Measurements from ENCODE around the gene CFDP1.

Gene CFDP1

DNA sequence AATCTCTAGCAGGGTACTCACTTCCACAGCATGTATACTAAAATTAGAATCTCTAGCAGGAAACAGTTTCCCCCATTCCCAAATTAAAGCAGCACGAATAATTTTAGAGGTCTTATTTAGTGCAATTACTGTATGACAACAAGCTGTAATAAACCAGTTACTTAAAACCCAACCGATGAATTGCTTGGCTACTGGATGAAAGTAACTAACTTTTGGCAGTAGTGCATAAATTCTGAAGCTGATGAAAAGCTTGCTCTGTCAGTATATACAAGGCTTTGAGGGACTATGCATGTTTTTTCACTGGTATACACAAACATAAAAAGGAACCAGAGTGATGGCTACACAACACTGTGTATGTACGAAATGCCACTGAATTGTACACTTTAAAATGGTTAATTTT is 89.4 kb downstream of the CFDP1 start:
- peaks cover 13% of the 10 kb centered on the region for H3K4me1 ChIP-seq (ENCODE audit: insufficient read depth, low read length)
- H3K9ac ChIP-seq (ENCODE audit: low read depth, low read length): no peak overlapping the region
- H3K9me3 ChIP-seq (ENCODE audit: insufficient read depth, low read depth, low read length): no peaks in the 10 kb centered on the region
- H3K27me3 ChIP-seq (ENCODE audit: insufficient read depth, low read length): no peaks in the 10 kb centered on the region
- peaks cover 15% of the 10 kb centered on the region for H3K36me3 ChIP-seq (ENCODE audit: insufficient read depth, low read depth, low read length)
- H3K27ac ChIP-seq (ENCODE audit: low read length): no peak overlapping the region
- no peak overlapping the region for H3K4me3 ChIP-seq (ENCODE audit: low read length)

GRCh38 chr16:75343286-75343685 is 90.0 kb downstream of the CFDP1 start:
- Histone ChIP-seq H3K27me3 (ENCODE audit: insufficient read depth, low read length) (no peaks in the 10 kb centered on the region), H3K9me3 (ENCODE audit: insufficient read depth, low read depth, low read length) (no peaks in the 10 kb centered on the region), H3K4me3 (ENCODE audit: low read length) (no peak overlapping the region), H3K9ac (ENCODE audit: low read depth, low read length) (no peak overlapping the region), H3K4me1 (ENCODE audit: insufficient read depth, low read length) (peaks cover 13% of the 10 kb centered on the region), H3K36me3 (ENCODE audit: insufficient read depth, low read depth, low read length) (peaks cover 15% of the 10 kb centered on the region), H3K27ac (ENCODE audit: low read length) (no peak overlapping the region)

DNA sequence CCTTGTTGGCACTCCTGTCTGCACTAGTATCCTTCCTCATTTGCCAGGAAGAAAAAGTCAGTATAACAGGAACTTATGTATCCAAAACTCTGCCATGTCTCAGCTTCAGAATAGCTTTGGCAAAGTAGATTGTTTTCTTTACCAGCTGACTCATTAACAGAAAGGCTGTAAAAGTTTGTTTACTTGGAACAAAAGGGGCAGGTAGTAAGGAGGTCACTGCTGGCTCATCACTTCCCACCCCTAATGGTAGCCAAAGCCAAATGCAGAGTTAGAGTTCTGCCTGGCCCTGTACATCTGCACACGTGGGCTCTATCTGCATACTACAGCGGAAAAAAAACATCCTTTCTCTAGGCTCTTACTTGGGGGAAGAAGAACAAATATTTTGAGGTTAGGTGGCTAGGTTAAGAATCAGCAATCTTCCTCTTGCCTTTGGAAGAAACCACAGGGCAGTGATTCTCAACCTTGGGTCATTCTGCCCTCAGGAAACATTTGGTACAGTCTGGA is 90.9 kb downstream of the CFDP1 start:
- Histone ChIP-seq H3K9ac (ENCODE audit: low read depth, low read length) (no peak overlapping the region), H3K4me1 (ENCODE audit: insufficient read depth, low read length) (peaks cover 13% of the 10 kb centered on the region), H3K27ac (ENCODE audit: low read length) (no peak overlapping the region), H3K9me3 (ENCODE audit: insufficient read depth, low read depth, low read length) (no peaks in the 10 kb centered on the region), H3K36me3 (ENCODE audit: insufficient read depth, low read depth, low read length) (peaks cover 15% of the 10 kb centered on the region), H3K27me3 (ENCODE audit: insufficient read depth, low read length) (no peaks in the 10 kb centered on the region), H3K4me3 (ENCODE audit: low read length) (no peak overlapping the region)

DNA sequence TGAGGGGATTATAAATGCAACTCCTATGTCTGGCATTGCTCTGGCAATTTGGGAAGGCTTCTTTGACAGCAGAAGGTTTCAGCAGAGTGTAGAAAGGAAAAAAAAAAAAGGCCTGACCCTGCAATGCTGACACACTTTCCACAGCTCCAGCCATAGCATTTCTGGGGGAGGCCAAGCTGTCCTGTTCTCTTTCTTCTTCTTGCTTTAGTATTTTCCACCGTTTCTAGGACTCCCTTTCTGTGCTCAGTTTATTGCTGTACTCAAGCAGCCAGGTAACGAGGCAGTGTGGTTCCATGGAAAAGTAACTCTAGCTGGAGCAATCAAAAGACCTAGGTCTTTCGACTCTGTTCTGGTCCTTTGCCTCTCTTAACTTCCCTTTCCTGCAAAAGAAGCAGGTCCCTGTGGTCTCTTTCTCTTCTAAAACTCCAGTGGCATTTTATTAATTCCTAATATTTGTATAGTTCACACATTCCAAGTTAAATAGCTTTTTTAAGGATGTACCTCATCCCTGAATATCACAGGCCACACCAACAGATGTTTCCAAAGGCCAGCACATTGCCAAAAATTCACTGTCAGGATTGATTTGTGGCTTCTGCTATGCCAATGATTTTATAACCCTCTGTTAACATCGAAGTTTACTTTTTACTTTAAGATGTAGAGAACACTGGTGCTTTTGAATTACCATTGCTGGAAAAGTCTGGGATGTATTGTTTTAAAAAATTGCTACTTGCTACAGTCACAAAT is 91.6 kb downstream of the CFDP1 start:
- H3K9me3 ChIP-seq (ENCODE audit: insufficient read depth, low read depth, low read length): no peaks in the 10 kb centered on the region

GRCh38 chr16:75340741-75341491 is 92.4 kb downstream of the CFDP1 start:
- Histone ChIP-seq H3K9me3 (ENCODE audit: insufficient read depth, low read depth, low read length) (no peaks in the 10 kb centered on the region), H3K4me3 (ENCODE audit: low read length) (no peak overlapping the region), H3K27ac (ENCODE audit: low read length) (no peak overlapping the region), H3K36me3 (ENCODE audit: insufficient read depth, low read depth, low read length) (peaks cover 15% of the 10 kb centered on the region), H3K27me3 (ENCODE audit: insufficient read depth, low read length) (no peaks in the 10 kb centered on the region), H3K9ac (ENCODE audit: low read depth, low read length) (no peak overlapping the region), H3K4me1 (ENCODE audit: insufficient read depth, low read length) (peaks cover 13% of the 10 kb centered on the region)

More for the DNA sequence above, 91.6 kb downstream of the CFDP1 start:
- Histone ChIP-seq H3K27ac (ENCODE audit: low read length) (no peak overlapping the region), H3K27me3 (ENCODE audit: insufficient read depth, low read length) (no peaks in the 10 kb centered on the region), H3K36me3 (ENCODE audit: insufficient read depth, low read depth, low read length) (peaks cover 15% of the 10 kb centered on the region), H3K4me3 (ENCODE audit: low read length) (no peak overlapping the region), H3K9ac (ENCODE audit: low read depth, low read length) (no peak overlapping the region), H3K4me1 (ENCODE audit: insufficient read depth, low read length) (peaks cover 13% of the 10 kb centered on the region)

DNA sequence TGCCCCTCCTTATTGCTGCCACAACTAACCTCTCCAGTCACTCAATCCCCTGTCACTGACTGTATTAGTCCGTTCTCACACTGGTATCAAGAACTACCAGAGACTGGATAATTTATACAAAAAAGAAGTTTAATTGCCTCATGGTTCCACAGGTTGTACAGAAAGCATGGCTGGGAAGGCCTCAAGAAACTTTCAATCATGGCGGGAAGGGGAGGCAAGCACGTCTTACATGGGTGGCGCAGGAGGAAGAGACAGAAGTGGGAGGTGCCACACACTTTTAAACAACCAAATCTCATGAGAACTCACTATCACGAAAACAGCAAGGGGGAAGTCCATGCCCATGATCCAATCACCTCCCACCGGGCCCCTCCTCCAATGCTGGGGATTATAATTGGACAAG is 95.9 kb downstream of the CFDP1 start:
- Histone ChIP-seq H3K4me1 (ENCODE audit: insufficient read depth, low read length) (peaks cover 10% of the 10 kb centered on the region), H3K36me3 (ENCODE audit: insufficient read depth, low read depth, low read length) (peaks cover 6% of the 10 kb centered on the region; the same call in 1 of the 2 replicates), H3K27ac (ENCODE audit: low read length) (no peak overlapping the region), H3K9me3 (ENCODE audit: insufficient read depth, low read depth, low read length) (no peaks in the 10 kb centered on the region), H3K9ac (ENCODE audit: low read depth, low read length) (no peak overlapping the region), H3K4me3 (ENCODE audit: low read length) (no peak overlapping the region), H3K27me3 (ENCODE audit: insufficient read depth, low read length) (no peaks in the 10 kb centered on the region)

DNA sequence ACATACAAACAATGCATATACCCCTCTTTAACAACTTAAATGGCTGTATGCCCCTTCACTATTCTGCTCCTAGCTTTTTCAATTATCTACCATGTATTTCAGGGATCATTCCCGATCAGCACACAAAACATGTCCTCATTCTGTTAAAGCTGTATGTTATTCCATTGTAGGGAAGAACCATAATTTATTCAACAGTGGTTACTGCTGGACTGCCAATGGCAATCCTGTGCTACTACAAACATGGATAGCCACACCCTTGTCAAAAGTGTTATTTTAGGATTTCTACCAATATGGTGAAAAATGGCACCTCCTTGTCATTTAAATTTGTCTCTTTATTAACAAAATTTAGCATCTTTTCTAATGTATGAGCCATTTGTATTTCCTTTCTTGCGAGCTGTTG is 96.8 kb downstream of the CFDP1 start:
- peaks cover 6% of the 10 kb centered on the region; the same call in 1 of the 2 replicates for H3K36me3 ChIP-seq (ENCODE audit: insufficient read depth, low read depth, low read length)
- H3K4me3 ChIP-seq (ENCODE audit: low read length): no peak overlapping the region
- H3K27me3 ChIP-seq (ENCODE audit: insufficient read depth, low read length): no peaks in the 10 kb centered on the region
- no peak overlapping the region for H3K27ac ChIP-seq (ENCODE audit: low read length)
- H3K9ac ChIP-seq (ENCODE audit: low read depth, low read length): no peak overlapping the region
- no peaks in the 10 kb centered on the region for H3K9me3 ChIP-seq (ENCODE audit: insufficient read depth, low read depth, low read length)
- peaks cover 6% of the 10 kb centered on the region for H3K4me1 ChIP-seq (ENCODE audit: insufficient read depth, low read length)

DNA sequence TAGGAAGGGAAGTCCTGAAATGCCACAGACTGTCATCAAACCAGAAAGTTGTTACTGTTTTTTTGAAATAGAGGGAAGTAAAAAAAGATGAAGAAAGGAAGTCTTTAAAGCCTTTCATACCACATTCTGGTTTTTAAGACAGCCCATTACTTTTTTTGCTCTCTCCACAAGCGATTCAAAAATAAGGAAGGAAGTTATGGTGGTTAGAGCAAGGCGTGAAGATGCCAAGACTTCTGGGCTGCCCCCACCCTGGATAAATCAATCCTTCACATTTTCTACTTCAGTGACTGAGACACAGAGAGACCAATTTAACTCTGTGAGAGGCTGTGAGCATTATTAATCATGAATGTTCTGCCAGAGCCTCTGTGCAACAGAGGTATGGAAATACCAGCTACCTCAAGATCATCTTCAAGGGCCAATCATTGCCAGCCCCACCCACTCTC is 99.6 kb downstream of the CFDP1 start:
- Histone ChIP-seq H3K36me3 (ENCODE audit: insufficient read depth, low read depth, low read length) (no peaks in the 10 kb centered on the region), H3K9ac (ENCODE audit: low read depth, low read length) (no peak overlapping the region), H3K27ac (ENCODE audit: low read length) (no peak overlapping the region), H3K4me1 (ENCODE audit: insufficient read depth, low read length) (no peaks in the 10 kb centered on the region), H3K4me3 (ENCODE audit: low read length) (no peak overlapping the region), H3K27me3 (ENCODE audit: insufficient read depth, low read length) (no peaks in the 10 kb centered on the region), H3K9me3 (ENCODE audit: insufficient read depth, low read depth, low read length) (no peaks in the 10 kb centered on the region)

DNA sequence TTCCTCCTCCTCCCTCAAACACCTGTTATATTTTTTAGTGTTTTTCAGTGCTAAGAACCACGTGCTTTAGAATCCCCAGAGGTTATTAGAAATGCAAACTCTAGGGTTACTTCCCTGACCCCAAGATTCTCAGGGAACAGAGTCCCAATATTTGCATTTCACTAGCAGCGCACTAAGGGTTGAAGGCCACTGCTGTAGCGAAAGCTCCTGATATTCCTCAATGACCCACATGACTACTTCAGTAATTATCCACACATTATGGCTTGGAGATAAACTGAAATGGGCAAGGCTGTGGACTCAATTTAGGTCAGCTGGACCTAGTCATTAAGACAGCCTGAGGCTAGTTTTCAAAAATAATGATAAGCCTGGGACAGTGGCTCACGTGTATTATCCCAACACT is 103.4 kb downstream of the CFDP1 start:
- Histone ChIP-seq H3K9ac (ENCODE audit: low read depth, low read length) (no peak overlapping the region), H3K36me3 (ENCODE audit: insufficient read depth, low read depth, low read length) (no peaks in the 10 kb centered on the region), H3K27me3 (ENCODE audit: insufficient read depth, low read length) (no peaks in the 10 kb centered on the region), H3K27ac (ENCODE audit: low read length) (no peak overlapping the region), H3K4me3 (ENCODE audit: low read length) (no peak overlapping the region), H3K9me3 (ENCODE audit: insufficient read depth, low read depth, low read length) (no peaks in the 10 kb centered on the region), H3K4me1 (ENCODE audit: insufficient read depth, low read length) (no peaks in the 10 kb centered on the region)

GRCh38 chr16:75326333-75326732 is 107.0 kb downstream of the CFDP1 start:
- no peak overlapping the region for H3K27ac ChIP-seq (ENCODE audit: low read length)
- peaks cover 5% of the 10 kb centered on the region; the same call in 1 of the 2 replicates for H3K36me3 ChIP-seq (ENCODE audit: insufficient read depth, low read depth, low read length)
- H3K9ac ChIP-seq (ENCODE audit: low read depth, low read length): no peak overlapping the region
- no peaks in the 10 kb centered on the region for H3K9me3 ChIP-seq (ENCODE audit: insufficient read depth, low read depth, low read length)
- H3K27me3 ChIP-seq (ENCODE audit: insufficient read depth, low read length): no peaks in the 10 kb centered on the region
- peaks cover 5% of the 10 kb centered on the region; the same call in 1 of the 2 replicates for H3K4me1 ChIP-seq (ENCODE audit: insufficient read depth, low read length)
- no peak overlapping the region for H3K4me3 ChIP-seq (ENCODE audit: low read length)

DNA sequence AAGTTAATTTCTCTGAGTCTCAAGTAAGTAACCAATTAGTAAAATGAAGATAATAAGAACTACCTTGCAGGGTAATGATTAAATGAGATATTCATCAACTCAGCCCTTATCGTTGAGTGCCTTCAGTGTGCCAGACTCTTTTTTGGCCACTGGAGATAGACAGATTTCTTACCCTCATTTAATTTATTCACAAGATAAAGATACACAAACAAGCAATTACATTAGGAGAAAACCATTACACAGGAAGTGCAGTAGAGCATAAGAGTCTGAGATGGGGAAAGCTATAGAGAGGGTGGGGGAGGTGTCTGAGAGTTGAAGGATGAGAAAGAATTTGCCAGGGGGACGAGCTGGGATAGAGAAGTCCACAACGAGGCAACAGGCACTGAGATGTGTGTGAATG is 109.4 kb downstream of the CFDP1 start:
- Histone ChIP-seq H3K36me3 (ENCODE audit: insufficient read depth, low read depth, low read length) (peaks cover 5% of the 10 kb centered on the region), H3K4me3 (ENCODE audit: low read length) (no peak overlapping the region), H3K9ac (ENCODE audit: low read depth, low read length) (no peak overlapping the region), H3K27me3 (ENCODE audit: insufficient read depth, low read length) (no peaks in the 10 kb centered on the region), H3K4me1 (ENCODE audit: insufficient read depth, low read length) (peaks cover 5% of the 10 kb centered on the region), H3K27ac (ENCODE audit: low read length) (no peak overlapping the region), H3K9me3 (ENCODE audit: insufficient read depth, low read depth, low read length) (no peaks in the 10 kb centered on the region)

DNA sequence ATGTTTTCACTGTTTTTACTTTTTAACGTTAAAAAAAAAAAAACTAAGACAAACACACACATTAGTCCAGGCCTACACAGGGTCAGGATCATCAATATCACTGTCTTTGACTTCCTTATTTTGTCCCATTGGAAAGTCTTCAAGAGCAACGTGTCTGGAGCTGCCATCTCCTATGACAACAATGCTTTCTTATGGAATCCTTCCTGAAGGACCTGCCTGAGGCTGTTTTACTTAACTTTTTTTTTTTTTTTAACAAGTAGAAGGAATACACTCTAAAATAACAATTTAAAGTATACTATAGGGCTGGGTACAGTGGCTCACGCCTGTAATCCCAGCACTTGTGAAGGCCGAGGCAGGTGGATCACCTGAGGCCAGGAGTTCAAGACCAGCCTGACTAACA is 110.1 kb downstream of the CFDP1 start:
- Histone ChIP-seq H3K4me1 (ENCODE audit: insufficient read depth, low read length) (peaks cover 5% of the 10 kb centered on the region), H3K36me3 (ENCODE audit: insufficient read depth, low read depth, low read length) (peaks cover 5% of the 10 kb centered on the region), H3K4me3 (ENCODE audit: low read length) (no peak overlapping the region), H3K27ac (ENCODE audit: low read length) (no peak overlapping the region), H3K9ac (ENCODE audit: low read depth, low read length) (no peak overlapping the region), H3K27me3 (ENCODE audit: insufficient read depth, low read length) (no peaks in the 10 kb centered on the region), H3K9me3 (ENCODE audit: insufficient read depth, low read depth, low read length) (no peaks in the 10 kb centered on the region)

All from iPS-20b (cell line).